Erythroblast (primary cell): ENCODE data around the gene UNG.

Experiments used
- GATA1 ChIP-seq: IDR thresholded peaks from 2 replicates; pipeline ENCODE4 v1.6.1; 2011; ENCODE audit warnings: low read depth, mild to moderate bottlenecking, control low read depth, low read length, moderate library complexity
- POLR2A ChIP-seq: IDR thresholded peaks from 2 replicates; pipeline ENCODE4 v1.6.1; 2011; ENCODE audit warnings: mild to moderate bottlenecking, low read length

DNA sequence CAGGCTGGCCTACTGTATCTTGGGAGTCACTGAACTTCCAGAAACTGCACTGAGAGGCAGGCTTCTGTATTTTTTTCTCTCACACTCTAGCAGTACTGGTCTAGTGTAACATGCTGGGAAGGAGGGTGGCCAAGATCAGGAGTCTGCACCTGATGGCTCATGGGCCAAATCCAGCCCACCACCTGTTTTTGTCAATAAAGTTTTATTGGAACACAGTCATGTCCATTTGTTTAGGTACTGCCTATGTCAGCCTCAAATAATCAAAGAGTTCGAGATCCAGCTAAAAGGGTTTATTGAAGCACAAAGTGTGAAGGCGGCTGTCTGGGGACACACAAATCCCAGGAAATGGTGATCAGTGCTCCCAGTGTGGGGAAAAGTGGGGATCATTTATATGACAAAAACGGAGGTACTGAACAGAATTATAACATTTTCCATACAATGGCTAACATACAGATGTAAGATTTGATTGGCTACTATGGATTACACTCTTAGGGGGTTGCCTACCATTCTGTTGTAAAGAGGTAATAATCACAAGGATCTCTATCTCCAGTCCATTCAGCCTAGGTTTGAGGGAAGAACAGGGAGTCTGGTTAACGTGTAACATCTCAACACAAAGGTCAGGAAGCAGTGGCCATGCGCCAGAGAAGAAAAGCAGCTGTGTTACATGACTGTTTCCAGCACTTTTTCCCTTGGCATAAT, 32.1 kb upstream of the UNG start:
- TF ChIP-seq POLR2A = no peak
- TF ChIP-seq GATA1 = no peak
